LHCN-M2 (cell line): Measurements from ENCODE around the gene GTPBP10. TPM values are rescaled to one million over a fixed set of nuclear protein-coding genes. Genes with fewer than 3 reads are reported as not detected.

ENCODE experiments used
- DNase-seq: peaks from one replicate; pipeline ENCODE4 v3.0.0-alpha.2; 2012; ENCODE audit warnings: low read depth
- total RNA-seq: library from RNA; depleted of rRNA; stranded (reverse); fragments of >200 nt; gene quantifications from 2 replicates; pipeline ENCODE4 v1.2.3, GENCODE V29; 2014; rRNA removed

GTPBP10 gene
- total RNA-seq, 1 experiment from 2014 or later: 22.4 TPM

DNA sequence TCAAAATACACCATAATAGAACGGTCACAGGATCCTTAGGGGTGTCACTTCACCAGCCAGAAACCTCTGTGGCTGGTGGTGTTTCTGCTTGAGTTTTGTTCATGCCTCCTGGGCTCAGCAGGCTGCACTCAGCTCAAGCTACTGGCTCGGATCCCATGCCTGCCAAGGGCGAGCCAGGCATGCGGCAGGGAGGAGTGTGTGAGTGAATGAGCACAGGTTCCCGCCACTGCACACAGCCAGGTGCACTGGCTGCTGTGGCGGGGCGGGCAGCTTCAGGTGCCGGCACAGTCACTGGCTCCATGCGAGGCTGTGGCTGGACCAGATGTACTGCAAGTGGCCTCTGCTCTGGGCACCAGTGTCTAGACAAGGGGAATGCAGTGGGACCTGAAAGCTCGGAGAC lies 86.2 kb downstream of the GTPBP10 start:
- DNase-seq: no peak

DNA sequence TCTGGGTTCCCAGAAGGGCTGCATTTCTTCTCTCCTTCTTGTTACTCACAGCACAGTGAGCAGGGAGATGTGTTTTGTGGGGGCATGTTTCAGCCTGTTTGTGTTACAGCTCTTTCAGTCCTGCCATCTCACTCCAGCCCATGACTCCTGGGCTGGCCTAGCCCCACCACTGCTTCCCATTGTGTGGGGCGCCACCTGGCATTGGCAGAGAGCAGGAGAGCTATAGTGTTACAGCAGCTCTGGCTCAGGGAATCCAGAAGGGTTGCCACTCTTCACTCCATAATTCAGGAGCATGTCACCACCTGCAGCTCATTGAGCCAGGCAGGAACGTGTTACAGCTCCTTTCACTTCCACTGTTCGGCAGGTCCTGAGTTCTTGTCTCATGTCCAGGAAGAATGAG lies 86.7 kb downstream of the GTPBP10 start:
- DNase-seq: no peak

Other genes starting within 250 kb of the GTPBP10 start
- gene STEAP1, start 192.2 kb upstream of the GTPBP10 start, total RNA-seq: 33.7 and 41.3 TPM in 2 replicates
- gene STEAP2, start 135.0 kb upstream of the GTPBP10 start, total RNA-seq: 11.4 and 23.9 TPM in 2 replicates
- 1.6 and 14.7 TPM in 2 replicates for gene CFAP69, start 101.5 kb upstream of the GTPBP10 start, total RNA-seq
- gene FAM237B, start 25.4 kb upstream of the GTPBP10 start, total RNA-seq: not detected in 2 replicates
- gene CLDN12, start 56.7 kb downstream of the GTPBP10 start, total RNA-seq: 31.2 and 35.9 TPM in 2 replicates
- not detected in 2 replicates for gene PTTG1IP2, start 122.9 kb downstream of the GTPBP10 start, total RNA-seq
- gene CDK14, start 249.6 kb downstream of the GTPBP10 start, total RNA-seq: 23.4 and 23.6 TPM in 2 replicates